Suppressor macrophage (primary cell): ENCODE results near the gene LRP8.

Experiments
- DNase-seq, 4 experiments: peaks; one replicate each; pipeline ENCODE4 v3.0.0-alpha.2; 2020 to 2022

Gene LRP8

DNA sequence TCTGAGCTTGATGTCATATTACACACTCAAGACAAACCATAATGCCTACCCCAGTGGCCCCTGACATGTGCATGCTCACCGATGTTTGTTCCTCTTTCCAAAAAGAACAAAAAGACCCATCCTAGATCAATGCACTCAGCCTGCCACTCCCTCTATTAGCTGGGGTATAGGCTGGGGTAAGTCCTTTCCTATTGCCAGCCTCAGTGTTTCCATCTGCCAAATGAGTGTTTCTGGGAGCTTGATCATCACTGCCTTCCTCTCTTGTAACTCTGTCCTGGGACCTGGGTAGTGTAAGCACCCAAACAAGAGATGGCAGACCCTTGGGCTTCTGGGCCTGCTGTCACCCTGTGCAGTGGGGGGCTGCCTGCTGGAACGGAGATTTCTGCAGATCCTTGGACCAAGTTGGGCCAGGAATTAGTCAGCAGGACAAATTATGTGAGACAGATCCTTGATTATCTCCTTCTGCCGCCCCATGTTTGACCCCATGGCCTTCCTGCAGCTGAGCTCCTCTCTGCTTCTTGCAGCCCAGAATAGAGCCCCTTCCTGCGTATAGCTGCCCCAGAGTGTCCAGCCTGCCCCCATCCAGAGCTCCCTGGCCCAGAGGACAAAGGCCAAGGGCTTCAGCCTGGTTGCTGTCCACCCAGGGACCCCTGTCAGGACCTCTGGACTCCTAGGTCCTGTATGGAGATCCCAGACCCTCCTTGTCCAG is 31.5 kb upstream of the LRP8 start:
- DNase-seq, result no peak

DNA sequence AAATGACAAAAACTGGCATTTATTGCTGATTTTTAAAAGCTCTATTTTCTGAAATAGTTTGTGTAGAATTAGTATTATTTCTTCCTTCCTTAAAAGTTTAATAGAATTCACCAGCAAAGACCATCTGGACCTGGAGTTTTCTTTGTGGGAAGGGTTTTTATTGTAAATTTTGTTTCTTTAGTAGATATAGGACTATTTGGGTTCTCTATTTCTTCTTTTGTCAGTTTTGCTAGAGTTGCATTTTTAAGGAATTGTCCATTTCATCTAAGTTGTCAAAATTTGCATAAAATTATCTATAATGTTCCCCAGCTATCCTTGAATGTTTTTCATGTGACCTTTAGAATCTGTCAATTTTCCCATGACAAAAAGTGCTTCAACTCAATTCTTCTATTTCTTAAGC is 28.8 kb upstream of the LRP8 start:
- no peak for DNase-seq

DNA sequence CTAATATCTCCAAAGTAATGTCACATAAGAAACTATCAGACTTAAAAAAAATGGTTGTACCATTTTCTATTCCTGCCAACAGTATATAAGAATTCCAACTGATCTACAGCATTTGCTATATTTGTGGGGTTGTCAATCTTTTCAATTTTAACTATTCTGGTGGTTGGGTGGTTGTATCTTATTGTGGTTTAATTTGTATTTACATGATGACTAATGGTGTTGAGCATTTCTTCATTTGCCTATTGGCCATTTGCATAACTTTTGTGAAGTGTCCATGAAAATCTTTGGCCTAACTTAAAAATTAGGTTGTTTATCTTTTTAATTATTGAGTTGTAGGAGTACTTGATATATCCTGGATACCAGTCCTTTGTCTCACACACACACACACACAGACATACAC is 26.2 kb upstream of the LRP8 start:
- DNase-seq, result no peak

DNA sequence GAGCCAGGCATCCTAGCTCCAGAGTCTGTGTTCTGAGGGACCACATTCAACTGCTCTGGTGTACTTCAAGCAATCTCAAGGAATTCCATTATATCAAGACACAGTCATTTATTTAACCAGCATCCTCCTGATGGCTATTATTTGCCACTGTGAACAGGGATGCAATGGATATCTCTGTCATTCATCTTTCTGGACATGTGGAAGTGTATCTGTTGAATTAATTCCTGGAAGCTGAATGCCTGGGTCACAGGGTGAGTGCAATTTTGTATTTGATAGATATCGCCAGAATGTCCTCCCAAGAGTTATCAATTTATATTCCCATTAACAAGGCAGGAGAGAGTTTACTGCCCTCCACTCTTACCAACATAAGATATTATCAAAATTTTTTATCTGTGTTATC is 24.7 kb upstream of the LRP8 start:
- DNase-seq, result no peak

DNA sequence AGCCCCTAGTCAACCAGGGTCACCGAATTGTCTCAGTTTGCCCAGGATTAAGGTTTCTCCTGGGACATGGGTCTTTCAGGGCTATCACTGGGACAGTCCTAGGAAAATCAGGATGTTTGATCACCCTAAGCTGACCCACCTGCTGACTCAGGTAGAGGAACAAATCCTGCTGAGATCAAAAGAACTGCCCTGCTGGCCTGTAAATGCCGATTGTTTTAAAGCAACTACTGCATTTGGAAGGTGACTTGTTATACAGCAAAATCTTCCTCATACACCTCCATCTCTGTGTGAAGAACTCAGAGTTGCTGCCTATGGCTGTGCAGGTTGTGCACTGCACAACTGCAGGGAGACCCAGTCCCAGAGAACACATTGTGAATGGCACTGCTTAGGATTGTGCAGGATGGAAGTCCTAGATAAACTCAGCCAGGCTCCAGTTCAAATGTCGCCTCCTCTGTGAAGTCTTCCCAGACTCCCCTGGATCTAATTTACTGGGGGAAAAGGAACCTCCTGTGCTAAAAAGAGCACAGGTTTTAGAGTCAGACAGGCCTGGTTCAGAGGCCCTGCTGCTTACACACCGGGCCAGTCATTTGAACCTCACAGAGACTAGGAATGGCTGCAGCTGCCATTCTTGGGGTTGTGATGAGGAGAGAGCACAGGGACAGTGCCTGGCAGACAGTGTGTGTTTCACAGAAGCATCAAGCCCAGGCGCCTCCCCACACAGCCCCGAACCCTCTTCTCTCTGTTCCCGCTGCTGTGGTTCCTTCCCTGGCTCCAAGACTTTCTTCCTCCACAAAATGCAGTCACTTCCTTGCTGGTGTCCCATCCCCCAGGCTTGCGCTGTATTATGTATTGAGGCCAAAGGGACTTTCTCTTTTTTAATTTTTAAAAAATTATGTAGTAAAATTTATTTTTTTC is 23.2 kb upstream of the LRP8 start:
- DNase-seq, result no peak

DNA sequence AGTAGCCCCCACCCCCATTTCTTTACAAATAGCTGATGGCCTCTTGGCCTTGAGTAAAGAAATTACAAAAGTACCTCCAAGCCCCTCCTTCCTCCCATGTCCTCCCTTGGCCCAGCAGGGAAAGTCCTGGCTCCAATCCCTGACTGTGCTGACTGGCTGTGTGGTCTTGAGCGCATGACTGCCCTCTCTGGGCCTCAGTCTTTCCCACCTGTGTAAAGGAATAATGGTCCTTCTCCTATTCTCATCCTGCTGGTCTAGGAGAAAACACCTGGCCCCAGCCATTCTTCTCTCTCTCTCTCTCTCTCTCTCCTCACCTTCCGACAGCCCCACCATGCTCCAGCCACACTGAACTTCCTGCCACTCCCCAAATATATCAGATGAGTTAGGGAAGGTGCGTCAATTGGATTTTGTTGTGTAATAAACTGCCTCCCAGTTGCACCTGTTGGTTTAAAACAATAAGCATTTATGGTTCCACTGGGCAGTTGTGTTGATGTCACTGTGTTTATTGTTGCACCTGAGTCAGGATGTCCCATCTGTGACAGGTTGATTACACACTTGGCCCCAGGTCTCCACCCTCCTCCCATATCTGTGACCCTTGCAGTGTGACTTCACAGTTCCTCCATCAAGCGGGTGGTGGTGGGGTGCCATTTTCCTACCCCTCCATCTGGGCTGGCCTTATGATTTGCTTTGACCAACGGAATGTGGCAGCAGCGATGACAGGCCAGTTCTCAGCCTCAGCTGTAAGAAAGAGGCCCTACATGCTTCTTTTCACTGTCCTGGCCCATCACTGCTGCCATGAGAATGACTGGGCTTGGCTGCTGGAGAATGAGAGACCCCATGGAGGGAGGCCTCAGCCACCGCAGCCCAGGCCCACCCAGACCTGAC is 22.3 kb upstream of the LRP8 start:
- no peak for DNase-seq

DNA sequence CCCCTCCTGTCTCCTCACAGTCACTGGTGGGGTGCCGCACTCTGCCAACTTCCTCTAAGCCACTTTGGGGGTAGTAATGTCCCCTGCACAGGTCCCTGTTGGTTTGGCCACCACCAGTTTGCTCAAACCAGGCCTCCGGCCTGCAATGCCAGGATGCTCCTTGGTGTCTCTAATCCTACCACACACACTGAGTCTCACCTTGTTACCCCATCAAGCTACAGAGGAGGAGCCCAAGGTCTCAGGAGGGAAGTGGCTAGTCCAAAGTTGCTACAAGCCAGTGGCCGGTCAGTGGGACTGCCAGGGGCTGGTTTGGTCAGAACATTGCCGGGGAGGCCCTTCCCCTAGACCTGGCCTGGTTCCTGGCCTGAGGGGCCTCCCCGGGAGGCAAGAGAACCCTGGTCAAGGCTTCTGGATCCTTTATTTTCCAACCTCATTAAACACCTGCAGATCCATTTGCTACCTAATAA is 21.5 kb upstream of the LRP8 start:
- no peak for DNase-seq

DNA sequence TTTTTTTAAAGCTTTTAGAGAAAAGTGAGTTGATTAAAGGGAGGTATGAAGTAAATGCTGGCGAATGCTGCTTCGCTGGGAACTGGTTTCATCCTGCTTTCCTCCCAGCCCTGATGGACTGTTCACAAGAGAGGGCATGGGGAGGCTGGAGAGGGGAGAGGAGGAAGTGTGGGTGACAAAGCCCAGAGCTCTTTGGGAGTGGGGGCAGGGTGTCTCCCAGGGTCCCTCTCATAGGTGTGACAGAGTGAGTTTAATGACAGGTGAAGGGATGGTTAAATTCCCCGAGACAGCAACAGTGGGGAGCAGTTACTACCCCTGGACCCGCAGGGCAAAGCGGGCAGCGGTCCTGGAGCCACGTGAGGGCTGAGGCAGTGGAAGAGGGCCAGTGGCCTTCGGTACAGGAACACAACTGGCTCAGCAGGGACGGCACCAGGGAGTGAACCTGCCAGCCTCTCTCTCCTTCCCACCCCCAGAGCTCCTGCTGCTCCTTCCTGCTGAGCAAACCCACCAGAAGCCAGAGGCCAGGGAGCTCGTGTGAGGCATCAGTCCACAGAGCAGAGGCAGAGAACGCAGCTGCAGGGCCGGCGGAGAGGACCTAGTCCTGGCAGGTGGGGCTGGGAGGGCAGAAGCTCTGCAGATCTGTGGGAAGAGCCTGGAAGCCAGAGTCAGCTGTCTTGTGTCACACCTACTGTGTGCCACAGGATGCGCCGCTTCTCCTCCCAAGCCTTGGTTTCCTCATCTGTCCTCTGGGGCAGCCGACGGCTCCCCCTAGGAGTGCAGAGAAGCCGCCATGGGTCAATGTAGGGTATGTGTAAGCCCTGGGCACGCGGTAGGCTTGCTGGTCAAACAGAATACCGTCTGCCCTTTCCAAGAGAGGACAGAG is 20.9 kb upstream of the LRP8 start:
- DNase-seq, result no peak

DNA sequence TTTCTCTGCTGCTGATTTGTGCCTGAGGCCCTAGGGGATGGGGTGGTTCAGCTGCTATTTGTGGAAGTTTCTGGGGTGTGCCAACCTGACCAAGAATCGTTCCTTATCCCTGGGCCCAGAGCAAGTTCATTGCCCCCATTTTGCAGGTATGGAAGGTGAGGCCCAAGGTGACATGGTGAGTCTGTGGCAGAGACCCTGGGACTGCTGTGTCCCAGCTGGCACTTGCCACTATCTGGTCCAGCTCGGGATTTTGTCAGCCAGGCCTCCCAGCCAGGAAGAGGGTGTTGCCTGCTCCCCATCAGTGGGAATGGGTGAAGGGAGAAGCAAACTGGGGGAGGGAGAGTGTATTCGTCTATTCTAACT is 18.9 kb upstream of the LRP8 start:
- no peak for DNase-seq

DNA sequence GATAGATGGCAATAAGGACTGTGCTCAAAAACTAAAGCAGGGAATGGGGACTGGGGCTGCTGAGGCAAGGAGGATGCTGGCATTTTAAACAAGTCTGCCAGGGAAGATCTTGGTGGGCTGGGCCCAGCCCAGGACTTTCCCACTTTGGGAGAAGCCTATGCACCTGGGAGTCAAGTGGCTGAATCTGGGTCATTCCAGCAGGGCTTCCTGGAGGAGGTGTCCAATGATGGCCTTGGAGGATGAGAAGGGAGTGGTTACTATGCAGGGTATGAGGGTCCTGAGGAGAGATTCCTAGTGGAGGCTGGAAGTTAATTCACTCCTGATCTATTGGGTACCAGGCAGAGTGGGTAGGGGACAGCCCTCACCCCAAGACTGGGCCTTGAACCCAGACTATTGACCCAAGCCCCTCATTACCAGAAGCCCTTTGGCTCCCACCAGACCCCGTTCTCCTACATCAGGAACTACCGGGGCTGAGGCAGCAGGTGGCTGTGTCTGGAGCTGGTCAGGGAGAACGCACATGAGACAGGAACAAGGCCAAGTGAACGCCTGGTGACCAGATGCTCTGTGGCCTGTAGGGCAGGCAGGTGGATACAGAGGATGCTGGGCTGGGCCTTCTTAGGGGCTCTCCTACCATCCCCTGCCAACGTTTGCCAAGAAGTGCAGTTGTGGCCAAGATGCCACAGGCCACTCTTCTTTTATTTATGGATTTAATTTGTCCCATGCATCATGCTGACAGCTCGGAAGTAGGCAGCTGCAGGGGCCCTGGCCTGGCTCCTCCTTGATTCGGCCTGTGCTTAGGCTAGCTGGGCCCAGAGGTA is 18.3 kb upstream of the LRP8 start:
- DNase-seq, result no peak

DNA sequence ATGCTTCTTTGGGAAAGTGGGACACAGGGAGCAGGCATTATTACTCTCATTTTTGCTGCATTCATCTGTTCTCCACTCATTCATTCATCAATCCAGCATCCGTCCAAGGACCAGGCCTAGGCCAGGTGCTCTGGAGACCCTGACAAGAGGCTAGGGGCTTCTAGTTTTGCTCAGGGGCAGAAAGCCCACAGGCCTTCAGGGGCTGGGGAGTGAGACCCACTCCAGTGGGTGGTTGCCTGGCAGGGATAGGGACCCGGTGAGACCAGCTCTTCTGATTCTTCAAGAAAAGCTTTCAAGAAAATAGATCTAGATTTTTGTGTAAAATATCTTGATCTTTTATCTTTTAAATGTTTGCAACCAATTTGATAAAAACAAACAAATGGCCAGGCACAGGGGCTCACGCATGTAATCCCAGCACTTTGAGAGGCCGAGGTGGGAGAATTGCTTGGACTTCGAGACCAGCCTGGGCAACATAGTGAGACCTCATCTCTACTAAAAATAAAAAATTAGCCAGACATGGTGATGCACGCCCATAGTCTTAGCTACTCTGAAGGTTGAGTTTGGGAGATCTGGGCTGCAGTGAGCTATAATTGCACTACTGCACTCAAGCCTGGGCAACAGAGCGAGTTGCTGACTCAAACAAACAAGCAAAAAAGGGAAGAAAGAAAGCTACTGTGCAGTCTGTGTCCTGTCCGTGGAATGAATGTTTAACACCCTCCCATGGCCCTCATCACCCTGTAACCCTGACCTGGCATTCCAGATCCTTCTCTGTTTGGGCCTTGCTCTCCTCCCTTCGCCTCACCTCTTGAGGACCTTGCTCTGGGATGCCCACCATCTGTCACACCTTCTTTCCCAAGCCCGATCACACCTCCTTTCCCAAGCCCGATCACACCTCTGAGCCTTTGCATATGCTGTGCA is 17.3 kb upstream of the LRP8 start:
- DNase-seq, result peak in 3 of 4 experiments; percentile 36 to 53 (median 46)

DNA sequence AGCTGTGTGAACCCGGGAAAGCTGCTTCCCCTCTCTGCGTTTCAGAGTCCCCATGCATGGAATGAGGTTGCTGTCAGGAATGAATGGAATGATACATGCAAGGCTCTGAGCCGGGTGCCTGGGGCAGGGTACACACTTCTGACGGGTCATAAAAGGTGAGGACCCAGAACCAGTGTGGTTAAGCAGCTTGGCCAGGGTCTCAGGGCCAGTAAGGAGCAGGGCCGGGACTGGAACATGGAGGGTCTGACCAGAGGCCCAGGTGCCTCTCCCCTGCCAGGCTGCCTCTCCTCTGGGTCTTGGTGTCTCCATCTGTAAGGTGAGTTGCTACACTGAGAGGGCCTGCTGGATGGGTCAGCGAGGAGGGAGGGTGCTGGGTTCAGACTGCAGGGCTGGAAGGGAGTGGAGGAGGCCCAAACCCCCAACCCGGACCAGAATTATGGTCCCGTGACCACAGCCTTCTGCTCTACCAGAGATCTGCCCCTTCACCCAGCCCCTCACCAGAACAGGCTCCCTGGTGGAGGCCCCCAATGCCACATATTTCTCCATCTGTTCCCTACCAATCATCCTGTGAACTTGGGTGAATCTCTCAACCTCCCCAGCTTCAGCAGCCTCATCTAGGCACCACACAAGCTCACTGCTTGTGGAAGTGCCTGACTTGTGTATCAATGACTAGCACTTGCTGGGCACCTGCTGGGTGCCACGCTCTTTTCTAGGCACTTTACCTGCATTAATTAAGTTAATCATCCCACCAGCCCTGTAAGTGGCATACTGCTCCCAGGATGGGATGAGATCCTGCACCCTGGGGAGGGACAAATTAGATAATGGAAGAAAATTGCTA is 16.2 kb upstream of the LRP8 start:
- no peak for DNase-seq

DNA sequence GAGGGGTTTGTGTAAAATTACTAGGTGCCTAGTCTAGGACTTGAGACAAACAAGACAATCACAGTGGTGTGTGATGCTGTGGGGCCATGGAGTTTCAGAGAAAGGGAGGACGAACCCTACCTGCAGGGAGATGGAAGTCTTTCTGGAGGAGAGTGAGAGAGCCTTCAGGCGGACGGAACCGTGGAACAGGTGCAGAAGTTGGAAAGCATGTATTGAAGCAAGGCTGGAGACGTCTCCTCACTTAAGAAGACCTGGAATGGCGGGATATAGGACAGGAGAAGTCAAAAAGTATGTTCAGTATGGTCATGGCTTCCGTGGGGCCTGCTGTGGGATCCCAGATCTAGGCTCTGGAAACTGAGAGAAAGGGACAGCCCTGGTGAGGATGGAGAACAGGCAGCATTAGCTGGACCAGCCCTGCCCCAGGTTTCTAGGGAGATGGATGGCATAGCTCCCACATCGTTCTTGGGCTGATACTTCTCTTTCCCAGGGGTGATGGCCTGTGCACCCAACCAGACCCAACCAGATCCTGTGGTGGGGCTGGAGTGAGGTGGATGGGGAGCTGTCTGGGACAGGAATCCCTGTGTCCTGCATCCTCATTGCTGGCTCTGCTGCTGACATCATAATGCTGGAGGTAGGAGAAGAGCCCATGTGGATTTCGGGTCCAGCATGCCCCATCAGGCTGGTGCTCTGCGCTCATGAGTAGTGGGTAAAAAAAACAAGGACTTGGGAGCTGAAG is 15.0 kb upstream of the LRP8 start:
- DNase-seq, result no peak

DNA sequence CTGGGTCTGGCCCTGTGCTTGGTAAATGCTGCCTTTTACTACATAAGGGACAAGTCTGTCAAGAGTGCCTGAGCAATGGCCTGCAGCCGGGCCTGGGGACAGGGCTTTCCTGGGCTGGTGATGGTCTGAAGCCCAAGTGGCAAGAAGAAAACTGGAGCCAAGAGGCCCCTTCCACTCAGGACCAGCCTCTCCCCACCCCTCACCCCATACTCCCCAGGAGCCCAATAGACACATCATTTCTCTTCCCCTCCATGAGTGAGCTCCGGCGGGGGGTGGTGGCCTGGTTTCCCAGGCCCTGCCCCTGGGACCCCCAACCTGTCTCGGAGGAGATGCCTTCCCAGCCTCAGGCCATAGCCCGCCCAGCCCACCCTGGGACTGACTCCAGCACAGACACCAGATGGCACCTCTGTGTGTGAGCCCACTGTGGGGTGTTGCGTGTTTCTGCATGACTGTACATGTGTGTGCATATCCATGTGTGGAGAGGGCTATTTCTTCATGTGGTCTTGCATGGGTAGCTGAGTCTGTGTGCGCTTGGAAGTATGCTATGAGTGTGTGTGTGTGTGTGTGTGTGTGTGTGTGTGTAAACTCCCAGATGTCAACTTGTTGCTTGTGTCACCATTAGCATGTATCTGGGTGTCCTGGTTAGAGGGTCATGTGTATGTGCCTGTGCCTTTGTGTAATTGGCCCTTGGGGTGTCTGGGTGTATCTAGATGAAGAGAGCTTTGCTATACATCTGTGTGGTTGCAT is 14.3 kb upstream of the LRP8 start:
- no peak for DNase-seq

DNA sequence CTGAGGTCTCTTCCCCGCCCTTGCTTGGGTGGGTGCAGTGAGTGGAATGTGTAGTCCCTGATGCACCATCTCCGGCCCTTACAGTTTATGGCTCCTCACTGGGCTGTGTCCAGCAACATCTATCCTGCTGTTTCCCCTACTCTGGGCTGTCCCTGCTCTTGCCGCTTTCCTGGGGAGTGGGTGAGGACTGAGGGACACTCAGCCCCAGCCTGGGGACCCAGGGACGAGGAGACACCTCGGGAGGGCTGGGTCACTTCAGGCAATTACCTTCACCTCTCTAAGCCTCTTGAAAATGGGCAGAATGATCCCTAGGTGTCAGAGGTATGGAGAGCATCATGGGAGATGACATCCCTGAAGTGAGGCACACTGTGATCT is 13.6 kb upstream of the LRP8 start:
- DNase-seq, result no peak

DNA sequence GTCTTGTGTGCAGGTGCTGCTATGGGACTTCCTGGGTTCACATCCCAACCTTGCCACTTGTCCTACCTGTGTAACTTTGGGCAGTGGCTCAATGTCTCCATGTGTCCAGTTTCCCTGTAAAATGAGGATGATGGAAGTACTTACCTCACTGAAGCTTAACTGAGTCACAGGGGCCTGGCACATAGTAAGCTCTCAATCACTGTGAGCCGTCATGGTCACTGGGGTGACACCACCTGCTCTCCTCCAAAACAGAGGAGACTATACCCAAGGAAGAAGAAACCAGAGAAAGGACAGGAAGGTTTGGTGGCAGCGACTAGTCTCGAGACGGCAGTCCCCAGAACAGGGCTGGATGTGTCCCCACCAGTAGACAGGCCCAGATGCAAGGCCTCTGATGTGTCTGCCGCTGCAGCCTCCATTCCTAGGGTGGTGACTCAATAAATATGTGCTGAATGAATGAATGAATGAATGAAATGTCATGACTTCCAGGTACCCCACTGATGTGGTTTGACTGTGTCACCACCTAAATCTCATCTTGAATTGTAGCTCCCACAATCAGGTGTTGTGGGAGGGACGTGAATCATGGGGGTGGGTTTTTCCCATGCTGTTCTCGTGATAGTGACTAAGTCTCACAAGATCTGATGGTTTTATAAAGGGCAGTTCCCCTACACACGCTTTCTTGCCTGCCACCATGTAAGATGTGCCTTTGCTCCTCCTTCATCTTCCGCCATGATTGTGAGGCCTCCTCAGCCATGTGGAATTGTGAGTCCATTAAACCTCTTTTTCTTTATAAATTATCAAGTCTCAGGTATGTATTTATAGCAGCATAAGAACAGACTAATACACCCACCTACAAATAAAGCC is 13.0 kb upstream of the LRP8 start:
- DNase-seq, result no peak
